ENCODE data around the gene KRT28.

Gene KRT28

GRCh38 chr17:40832840-40833239, 33.1 kb upstream of the KRT28 start:
- Histone ChIP-seq H3K9me3 (ENCODE audit: control insufficient read depth in 5 of 5, low read length in 5 of 5) (no peaks in the 10 kb centered on the region), H3K27ac (ENCODE audit: low read depth, low read length) (no peak overlapping the region), H3K4me1 (ENCODE audit: control insufficient read depth in 5 of 5, insufficient read depth in 5 of 5, low read length in 5 of 5) (peaks cover 0 to 10% (median 0%) of the 10 kb centered on the region in 5 donors), H3K9ac (ENCODE audit: low read length in 5 of 5) (no peak overlapping the region), H3K27me3 (ENCODE audit: control insufficient read depth in 5 of 5, insufficient read depth in 4 of 5, low read length in 5 of 5) (no peaks in the 10 kb centered on the region), H3K4me3 (ENCODE audit: low read depth in 1 of 5, low read length in 5 of 5) (no peak overlapping the region), H3K36me3 (ENCODE audit: control insufficient read depth in 5 of 5, insufficient read depth in 5 of 5, low read length in 5 of 5) (peaks cover 8 to 14% (median 12%) of the 10 kb centered on the region in 5 donors)

GRCh38 chr17:40830085-40830776, 30.5 kb upstream of the KRT28 start:
- H3K4me1 ChIP-seq (ENCODE audit: control insufficient read depth in 5 of 5, insufficient read depth in 5 of 5, low read length in 5 of 5), result peaks cover 0 to 10% (median 0%) of the 10 kb centered on the region in 5 donors
- no peak overlapping the region for H3K4me3 ChIP-seq (ENCODE audit: low read depth in 1 of 5, low read length in 5 of 5)
- H3K27me3 ChIP-seq (ENCODE audit: control insufficient read depth in 5 of 5, insufficient read depth in 4 of 5, low read length in 5 of 5), result no peaks in the 10 kb centered on the region
- no peaks in the 10 kb centered on the region for H3K9me3 ChIP-seq (ENCODE audit: control insufficient read depth in 5 of 5, low read length in 5 of 5)
- no peak overlapping the region for H3K9ac ChIP-seq (ENCODE audit: low read length in 5 of 5)
- H3K27ac ChIP-seq (ENCODE audit: low read depth, low read length), result no peak overlapping the region
- H3K36me3 ChIP-seq (ENCODE audit: control insufficient read depth in 5 of 5, insufficient read depth in 5 of 5, low read length in 5 of 5), result peaks cover 3 to 9% (median 7%) of the 10 kb centered on the region in 5 donors

GRCh38 chr17:40828454-40829044, 28.8 kb upstream of the KRT28 start:
- Histone ChIP-seq H3K4me1 (ENCODE audit: control insufficient read depth in 5 of 5, insufficient read depth in 5 of 5, low read length in 5 of 5) (peaks cover 0 to 10% (median 0%) of the 10 kb centered on the region in 5 donors), H3K4me3 (ENCODE audit: low read depth in 1 of 5, low read length in 5 of 5) (no peak overlapping the region), H3K36me3 (ENCODE audit: control insufficient read depth in 5 of 5, insufficient read depth in 5 of 5, low read length in 5 of 5) (no peaks in the 10 kb centered on the region), H3K9ac (ENCODE audit: low read length in 5 of 5) (no peak overlapping the region), H3K9me3 (ENCODE audit: control insufficient read depth in 5 of 5, low read length in 5 of 5) (no peaks in the 10 kb centered on the region), H3K27me3 (ENCODE audit: control insufficient read depth in 5 of 5, insufficient read depth in 4 of 5, low read length in 5 of 5) (no peaks in the 10 kb centered on the region), H3K27ac (ENCODE audit: low read depth, low read length) (no peak overlapping the region)

- H3K27me3 ChIP-seq (ENCODE audit: control insufficient read depth in 5 of 5, insufficient read depth in 4 of 5, low read length in 5 of 5), result no peaks in the 10 kb centered on the region
- H3K4me3 ChIP-seq (ENCODE audit: low read depth in 1 of 5, low read length in 5 of 5), result no peak overlapping the region
- peaks cover 0 to 10% (median 0%) of the 10 kb centered on the region in 5 donors for H3K4me1 ChIP-seq (ENCODE audit: control insufficient read depth in 5 of 5, insufficient read depth in 5 of 5, low read length in 5 of 5)
- no peak overlapping the region for H3K9ac ChIP-seq (ENCODE audit: low read length in 5 of 5)
- no peaks in the 10 kb centered on the region for H3K9me3 ChIP-seq (ENCODE audit: control insufficient read depth in 5 of 5, low read length in 5 of 5)
- no peaks in the 10 kb centered on the region for H3K36me3 ChIP-seq (ENCODE audit: control insufficient read depth in 5 of 5, insufficient read depth in 5 of 5, low read length in 5 of 5)
- no peak overlapping the region for H3K27ac ChIP-seq (ENCODE audit: low read depth, low read length)
These were observed 28.1 kb upstream of the KRT28 start for GRCh38 chr17:40827746-40828453.

GRCh38 chr17:40825599-40825998, 25.8 kb upstream of the KRT28 start:
- Histone ChIP-seq H3K36me3 (ENCODE audit: control insufficient read depth in 5 of 5, insufficient read depth in 5 of 5, low read length in 5 of 5) (peaks cover 0 to 5% (median 0%) of the 10 kb centered on the region in 5 donors), H3K4me1 (ENCODE audit: control insufficient read depth in 5 of 5, insufficient read depth in 5 of 5, low read length in 5 of 5) (peaks cover 0 to 7% (median 2%) of the 10 kb centered on the region in 5 donors), H3K9ac (ENCODE audit: low read length in 5 of 5) (no peak overlapping the region), H3K9me3 (ENCODE audit: control insufficient read depth in 5 of 5, low read length in 5 of 5) (no peaks in the 10 kb centered on the region), H3K27ac (ENCODE audit: low read depth, low read length) (no peak overlapping the region), H3K4me3 (ENCODE audit: low read depth in 1 of 5, low read length in 5 of 5) (no peak overlapping the region), H3K27me3 (ENCODE audit: control insufficient read depth in 5 of 5, insufficient read depth in 4 of 5, low read length in 5 of 5) (no peaks in the 10 kb centered on the region)

- Histone ChIP-seq H3K9ac (ENCODE audit: low read length in 5 of 5) (no peak overlapping the region), H3K9me3 (ENCODE audit: control insufficient read depth in 5 of 5, low read length in 5 of 5) (no peaks in the 10 kb centered on the region), H3K27me3 (ENCODE audit: control insufficient read depth in 5 of 5, insufficient read depth in 4 of 5, low read length in 5 of 5) (no peaks in the 10 kb centered on the region), H3K4me3 (ENCODE audit: low read depth in 1 of 5, low read length in 5 of 5) (no peak overlapping the region), H3K27ac (ENCODE audit: low read depth, low read length) (no peak overlapping the region), H3K4me1 (ENCODE audit: control insufficient read depth in 5 of 5, insufficient read depth in 5 of 5, low read length in 5 of 5) (peaks cover 3 to 19% (median 12%) of the 10 kb centered on the region in 5 donors), H3K36me3 (ENCODE audit: control insufficient read depth in 5 of 5, insufficient read depth in 5 of 5, low read length in 5 of 5) (peaks cover 0 to 5% (median 0%) of the 10 kb centered on the region in 5 donors)
These were observed 24.5 kb upstream of the KRT28 start for GRCh38 chr17:40824015-40824832.

GRCh38 chr17:40822132-40822812, 22.5 kb upstream of the KRT28 start, which contains the start of gene KRT10:
TSS of gene KRT10 (minus strand) at chr17:40822614. CDS start at chr17:40822585, 29 bp downstream.
- Histone ChIP-seq H3K9me3 (ENCODE audit: control insufficient read depth in 5 of 5, low read length in 5 of 5) (no peaks in the 10 kb centered on the region), H3K9ac (ENCODE audit: low read length in 5 of 5) (no peak within 1 kb of the TSS), H3K4me1 (ENCODE audit: control insufficient read depth in 5 of 5, insufficient read depth in 5 of 5, low read length in 5 of 5) (peaks cover 3 to 25% (median 18%) of the 10 kb centered on the region in 5 donors), H3K27me3 (ENCODE audit: control insufficient read depth in 5 of 5, insufficient read depth in 4 of 5, low read length in 5 of 5) (no peaks in the 10 kb centered on the region), H3K4me3 (ENCODE audit: low read depth in 1 of 5, low read length in 5 of 5) (no peak within 1 kb of the TSS), H3K27ac (ENCODE audit: low read depth, low read length) (no peak within 1 kb of the TSS), H3K36me3 (ENCODE audit: control insufficient read depth in 5 of 5, insufficient read depth in 5 of 5, low read length in 5 of 5) (peaks cover 0 to 8% (median 2%) of the 10 kb centered on the region in 5 donors)

GRCh38 chr17:40821536-40821935, 21.8 kb upstream of the KRT28 start:
- no peak overlapping the region for H3K9ac ChIP-seq (ENCODE audit: low read length in 5 of 5)
- H3K9me3 ChIP-seq (ENCODE audit: control insufficient read depth in 5 of 5, low read length in 5 of 5), result no peaks in the 10 kb centered on the region
- peaks cover 0 to 15% (median 7%) of the 10 kb centered on the region in 5 donors for H3K36me3 ChIP-seq (ENCODE audit: control insufficient read depth in 5 of 5, insufficient read depth in 5 of 5, low read length in 5 of 5)
- no peaks in the 10 kb centered on the region for H3K27me3 ChIP-seq (ENCODE audit: control insufficient read depth in 5 of 5, insufficient read depth in 4 of 5, low read length in 5 of 5)
- H3K4me3 ChIP-seq (ENCODE audit: low read depth in 1 of 5, low read length in 5 of 5), result no peak overlapping the region
- H3K4me1 ChIP-seq (ENCODE audit: control insufficient read depth in 5 of 5, insufficient read depth in 5 of 5, low read length in 5 of 5), result peaks cover 3 to 25% (median 18%) of the 10 kb centered on the region in 5 donors
- no peak overlapping the region for H3K27ac ChIP-seq (ENCODE audit: low read depth, low read length)

- Histone ChIP-seq H3K27ac (ENCODE audit: low read depth, low read length) (no peak overlapping the region), H3K36me3 (ENCODE audit: control insufficient read depth in 5 of 5, insufficient read depth in 5 of 5, low read length in 5 of 5) (peaks cover 0 to 16% (median 7%) of the 10 kb centered on the region in 5 donors), H3K27me3 (ENCODE audit: control insufficient read depth in 5 of 5, insufficient read depth in 4 of 5, low read length in 5 of 5) (no peaks in the 10 kb centered on the region), H3K9ac (ENCODE audit: low read length in 5 of 5) (no peak overlapping the region), H3K4me1 (ENCODE audit: control insufficient read depth in 5 of 5, insufficient read depth in 5 of 5, low read length in 5 of 5) (peaks cover 3 to 25% (median 18%) of the 10 kb centered on the region in 5 donors), H3K9me3 (ENCODE audit: control insufficient read depth in 5 of 5, low read length in 5 of 5) (no peaks in the 10 kb centered on the region), H3K4me3 (ENCODE audit: low read depth in 1 of 5, low read length in 5 of 5) (peak overlapping the region in 1 of 5 donors; percentile 75)
These were observed 20.6 kb upstream of the KRT28 start for GRCh38 chr17:40820228-40820838.

Measured in subcutaneous abdominal adipose tissue (tissue), 5 donors.